HUES6 (cell line): ENCODE results near the gene PAQR4.

Experiments
- H3K27ac ChIP-seq: 2 replicates; pipeline ENCODE4 v1.7.0; 2013; ENCODE audit warnings: low read depth, mild to moderate bottlenecking, low read length, inconsistent platforms
- H3K27me3 ChIP-seq: 2 replicates; pipeline ENCODE4 v1.6.1; 2013; ENCODE audit warnings: low read length; ENCODE audit not compliant: control insufficient read depth, insufficient read depth
- H3K36me3 ChIP-seq: 2 replicates; pipeline ENCODE4 v1.6.1; 2013; ENCODE audit warnings: low read length; ENCODE audit not compliant: control insufficient read depth, insufficient read depth
- H3K4me1 ChIP-seq: 2 replicates; pipeline ENCODE4 v1.6.1; 2013; ENCODE audit warnings: low read length; ENCODE audit not compliant: control insufficient read depth, insufficient read depth
- H3K4me3 ChIP-seq: 2 replicates; pipeline ENCODE4 v1.5.1; 2013; ENCODE audit warnings: low read depth, low read length
- H3K9ac ChIP-seq: one replicate; pipeline ENCODE4 v1.6.1; 2013; ENCODE audit warnings: mild to moderate bottlenecking, low read length
- H3K9me3 ChIP-seq: 2 replicates; pipeline ENCODE4 v1.6.1; 2013; ENCODE audit warnings: low read depth, low read length; ENCODE audit not compliant: control insufficient read depth, insufficient read depth

PAQR4 gene

GRCh38 chr16:2946649-2947048 lies 22.5 kb upstream of the PAQR4 start:
- Histone ChIP-seq H3K9ac (no peak overlapping the region), H3K9me3 (no peaks in the 10 kb centered on the region), H3K27ac (no peak overlapping the region), H3K4me1 (no peaks in the 10 kb centered on the region), H3K36me3 (peaks cover 27% of the 10 kb centered on the region), H3K4me3 (no peak overlapping the region), H3K27me3 (no peaks in the 10 kb centered on the region)

GRCh38 chr16:2948807-2949704 lies 20.1 kb upstream of the PAQR4 start:
- Histone ChIP-seq H3K27me3 (no peaks in the 10 kb centered on the region), H3K4me3 (no peak overlapping the region), H3K27ac (no peak overlapping the region), H3K36me3 (peaks cover 13% of the 10 kb centered on the region), H3K9ac (no peak overlapping the region), H3K4me1 (peaks cover 2% of the 10 kb centered on the region; the same call in 1 of the 2 replicates), H3K9me3 (no peaks in the 10 kb centered on the region)

- peaks cover 10% of the 10 kb centered on the region for H3K4me1 ChIP-seq
Observed at GRCh38 chr16:2949705-2950352, 19.3 kb upstream of the PAQR4 start.

GRCh38 chr16:2950353-2950724 lies 18.8 kb upstream of the PAQR4 start:
- H3K27me3 ChIP-seq = no peaks in the 10 kb centered on the region
- no peak overlapping the region for H3K9ac ChIP-seq
- peaks cover 15% of the 10 kb centered on the region for H3K4me1 ChIP-seq
- no peak overlapping the region for H3K27ac ChIP-seq
- no peak overlapping the region for H3K4me3 ChIP-seq
- H3K9me3 ChIP-seq = no peaks in the 10 kb centered on the region
- H3K36me3 ChIP-seq = peaks cover 12% of the 10 kb centered on the region

More at GRCh38 chr16:2949705-2950352, 19.3 kb upstream of the PAQR4 start:
- Histone ChIP-seq H3K4me3 (no peak overlapping the region), H3K36me3 (peaks cover 12% of the 10 kb centered on the region), H3K27ac (no peak overlapping the region), H3K9me3 (no peaks in the 10 kb centered on the region), H3K9ac (no peak overlapping the region), H3K27me3 (no peaks in the 10 kb centered on the region)

GRCh38 chr16:2950773-2951172 lies 18.4 kb upstream of the PAQR4 start:
- H3K36me3 ChIP-seq = peaks cover 12% of the 10 kb centered on the region
- no peak overlapping the region for H3K9ac ChIP-seq
- no peaks in the 10 kb centered on the region for H3K9me3 ChIP-seq
- no peaks in the 10 kb centered on the region for H3K27me3 ChIP-seq
- no peak overlapping the region for H3K27ac ChIP-seq
- H3K4me1 ChIP-seq = peaks cover 18% of the 10 kb centered on the region
- H3K4me3 ChIP-seq = no peak overlapping the region

GRCh38 chr16:2952679-2953078 lies 16.5 kb upstream of the PAQR4 start:
- H3K27me3 ChIP-seq = no peaks in the 10 kb centered on the region
- H3K9me3 ChIP-seq = no peaks in the 10 kb centered on the region
- no peak overlapping the region for H3K9ac ChIP-seq
- no peak overlapping the region for H3K4me3 ChIP-seq
- peaks cover 6% of the 10 kb centered on the region; the same call in 1 of the 2 replicates for H3K36me3 ChIP-seq
- H3K4me1 ChIP-seq = peaks cover 28% of the 10 kb centered on the region
- no peak overlapping the region for H3K27ac ChIP-seq

GRCh38 chr16:2953706-2954627 lies 15.2 kb upstream of the PAQR4 start:
- H3K36me3 ChIP-seq = peaks cover 4% of the 10 kb centered on the region; the same call in 1 of the 2 replicates
- peaks cover 28% of the 10 kb centered on the region for H3K4me1 ChIP-seq
- H3K9ac ChIP-seq = no peak overlapping the region
- no peak overlapping the region for H3K4me3 ChIP-seq
- no peaks in the 10 kb centered on the region for H3K27me3 ChIP-seq
- H3K9me3 ChIP-seq = no peaks in the 10 kb centered on the region
- no peak overlapping the region for H3K27ac ChIP-seq

GRCh38 chr16:2954656-2955381 lies 14.3 kb upstream of the PAQR4 start:
- H3K4me3 ChIP-seq = no peak overlapping the region
- no peak overlapping the region for H3K27ac ChIP-seq
- H3K36me3 ChIP-seq = no peaks in the 10 kb centered on the region
- H3K27me3 ChIP-seq = no peaks in the 10 kb centered on the region
- no peak overlapping the region for H3K9ac ChIP-seq
- peaks cover 28% of the 10 kb centered on the region for H3K4me1 ChIP-seq
- H3K9me3 ChIP-seq = no peaks in the 10 kb centered on the region

GRCh38 chr16:2955438-2955778 lies 13.7 kb upstream of the PAQR4 start:
- H3K27ac ChIP-seq = no peak overlapping the region
- no peak overlapping the region for H3K9ac ChIP-seq
- H3K27me3 ChIP-seq = no peaks in the 10 kb centered on the region
- H3K4me3 ChIP-seq = no peak overlapping the region
- H3K9me3 ChIP-seq = no peaks in the 10 kb centered on the region
- H3K4me1 ChIP-seq = peaks cover 28% of the 10 kb centered on the region
- no peaks in the 10 kb centered on the region for H3K36me3 ChIP-seq

- no peak overlapping the region for H3K4me3 ChIP-seq
- no peaks in the 10 kb centered on the region for H3K27me3 ChIP-seq
- no peaks in the 10 kb centered on the region for H3K36me3 ChIP-seq
- H3K4me1 ChIP-seq = peaks cover 28% of the 10 kb centered on the region
- no peak overlapping the region for H3K27ac ChIP-seq
- peak overlapping the region; percentile 53 for H3K9ac ChIP-seq
- H3K9me3 ChIP-seq = no peaks in the 10 kb centered on the region
Observed at GRCh38 chr16:2955779-2956578, 13.2 kb upstream of the PAQR4 start.
